ENCODE data around the gene PNN.
"Not testable (repeated sequence)": the region's sequence is repeated elsewhere in the genome, so short reads cannot be mapped to it uniquely, and the experiment has no call there.

Gene PNN

GRCh38 chr14:39174560-39175444, at the start of gene PNN:
TSS of gene PNN (plus strand) at chr14:39175254. CDS start at chr14:39175280, 26 bp downstream.
- peak within 1 kb of the TSS; percentile 95 for H3K4me3 ChIP-seq (ENCODE audit: low read length)
- TF ChIP-seq ZNF274 (IDR thresholded peaks at IDR 0.05; ENCODE audit: low read depth, low read length) = no peak

GRCh38 chr14:39137835-39138234, 37.2 kb upstream of the PNN start:
- H3K4me3 ChIP-seq (ENCODE audit: low read length) = not testable (repeated sequence)

- H3K4me3 ChIP-seq (ENCODE audit: low read length) = no peak overlapping the region
- TF ChIP-seq ZNF274 (IDR thresholded peaks at IDR 0.05; ENCODE audit: low read depth, low read length) = no peak
Measured at GRCh38 chr14:39138440-39138839, 36.6 kb upstream of the PNN start.

- TF ChIP-seq ZNF274 (IDR thresholded peaks at IDR 0.05; ENCODE audit: low read depth, low read length) = no peak
- no peak overlapping the region for H3K4me3 ChIP-seq (ENCODE audit: low read length)
Measured at GRCh38 chr14:39140170-39140569, 34.9 kb upstream of the PNN start.

- H3K4me3 ChIP-seq (ENCODE audit: low read length) = not testable (repeated sequence)
Measured at GRCh38 chr14:39141623-39142022, 33.4 kb upstream of the PNN start.

GRCh38 chr14:39143226-39143625, 31.8 kb upstream of the PNN start:
- H3K4me3 ChIP-seq (ENCODE audit: low read length) = not testable (repeated sequence)

GRCh38 chr14:39145266-39145966, 29.6 kb upstream of the PNN start:
- TF ChIP-seq ZNF274 (IDR thresholded peaks at IDR 0.05; ENCODE audit: low read depth, low read length) = no peak
- no peak overlapping the region for H3K4me3 ChIP-seq (ENCODE audit: low read length)

- no peak for TF ChIP-seq ZNF274 (IDR thresholded peaks at IDR 0.05; ENCODE audit: low read depth, low read length)
Measured at GRCh38 chr14:39154594-39155189, 20.4 kb upstream of the PNN start.

GRCh38 chr14:39157491-39157890, 17.6 kb upstream of the PNN start:
- H3K4me3 ChIP-seq (ENCODE audit: low read length) = no peak overlapping the region
- no peak for TF ChIP-seq ZNF274 (IDR thresholded peaks at IDR 0.05; ENCODE audit: low read depth, low read length)

More at GRCh38 chr14:39154594-39155189, 20.4 kb upstream of the PNN start:
- H3K4me3 ChIP-seq (ENCODE audit: low read length) = no peak overlapping the region

- H3K4me3 ChIP-seq (ENCODE audit: low read length) = no peak overlapping the region
- TF ChIP-seq ZNF274 (IDR thresholded peaks at IDR 0.05; ENCODE audit: low read depth, low read length) = no peak
Measured at GRCh38 chr14:39158222-39158858, 16.7 kb upstream of the PNN start.

- TF ChIP-seq ZNF274 (IDR thresholded peaks at IDR 0.05; ENCODE audit: low read depth, low read length) = no peak
- no peak overlapping the region for H3K4me3 ChIP-seq (ENCODE audit: low read length)
Measured at GRCh38 chr14:39160494-39160893, 14.6 kb upstream of the PNN start.

GRCh38 chr14:39167797-39168320, 7.2 kb upstream of the PNN start:
- H3K4me3 ChIP-seq (ENCODE audit: low read length) = peak overlapping the region; percentile 10; the same call in 1 of the 2 replicates

GRCh38 chr14:39168591-39168990, 6.5 kb upstream of the PNN start:
- TF ChIP-seq ZNF274 (IDR thresholded peaks at IDR 0.05; ENCODE audit: low read depth, low read length) = no peak
- H3K4me3 ChIP-seq (ENCODE audit: low read length) = peak overlapping the region; percentile 86; the same call in 1 of the 2 replicates

GRCh38 chr14:39169541-39169900, 5.5 kb upstream of the PNN start:
- H3K4me3 ChIP-seq (ENCODE audit: low read length) = peak overlapping the region; percentile 86
- no peak for TF ChIP-seq ZNF274 (IDR thresholded peaks at IDR 0.05; ENCODE audit: low read depth, low read length)
